A673 (cell line): ENCODE data around the gene NT5C2. TPM values are rescaled to one million over a fixed set of nuclear protein-coding genes. Genes with fewer than 3 reads are reported as not detected.

Source experiments
- BruUV-seq: library from RNA; stranded (reverse); fragments of 400-500 nt; replicated peaks from 2 replicates; lab custom pipeline; 2021; lab: Mats Ljungman, UMichigan
- CTCF ChIA-PET: fragments of 300-600 bp; sonication (Branson Sonifier 250); formaldehyde crosslinking; loops from one replicate; lab custom pipeline; 2022; ENCODE audit warnings: antibody characterized with exemption; lab: Charles Lee
- POLR2A ChIA-PET: fragments of 300-600 bp; sonication (Branson Sonifier 250); formaldehyde crosslinking; loops from one replicate; lab custom pipeline; 2022; ENCODE audit warnings: antibody characterized with exemption; ENCODE audit not compliant: low non-redundant PET; lab: Charles Lee
- DNase-seq: peaks from one replicate; pipeline ENCODE4 v3.0.0-alpha.2; 2015; ENCODE audit warnings: low spot score
- H3K27ac ChIP-seq: fragments of 200-600 bp; sonication (generic); 2 replicates; pipeline ENCODE4 v1.5.1; 2016; ENCODE audit warnings: mixed run types, low read depth, mild to moderate bottlenecking, mixed read lengths, antibody characterized with exemption, low read length; ENCODE audit not compliant: poor library complexity, severe bottlenecking
- H3K27me3 ChIP-seq: fragments of 200-600 bp; sonication (generic); replicated peaks from 2 replicates; pipeline ENCODE4 v1.6.1; 2017; ENCODE audit warnings: mixed run types, low read depth, mild to moderate bottlenecking, mixed read lengths, antibody characterized with exemption, low read length; ENCODE audit not compliant: insufficient read depth, poor library complexity
- H3K36me3 ChIP-seq: fragments of 200-600 bp; sonication (generic); 2 replicates; pipeline ENCODE4 v1.6.1; 2016; ENCODE audit warnings: mixed run types, mild to moderate bottlenecking, mixed read lengths, antibody characterized with exemption, low read length; ENCODE audit not compliant: insufficient read depth, poor library complexity, severe bottlenecking
- H3K4me1 ChIP-seq: fragments of 200-600 bp; sonication (generic); 2 replicates; pipeline ENCODE4 v1.6.1; 2017; ENCODE audit warnings: mixed run types, mild to moderate bottlenecking, mixed read lengths, antibody characterized with exemption, low read length; ENCODE audit not compliant: insufficient read depth, poor library complexity, severe bottlenecking
- H3K4me3 ChIP-seq: fragments of 200-600 bp; sonication (generic); 2 replicates; pipeline ENCODE4 v1.5.1; 2016; ENCODE audit warnings: low read depth, mixed run types, mild to moderate bottlenecking, mixed read lengths, low read length; ENCODE audit not compliant: poor library complexity, severe bottlenecking
- H3K9me3 ChIP-seq: fragments of 200-600 bp; sonication (generic); 2 replicates; pipeline ENCODE4 v1.6.1; 2016; ENCODE audit warnings: mixed run types, low read depth, mild to moderate bottlenecking, mixed read lengths, antibody characterized with exemption, low read length; ENCODE audit not compliant: poor library complexity, severe bottlenecking
- EZH2 ChIP-seq: fragments of 200-600 bp; sonication (generic); IDR thresholded peaks from 2 replicates; pipeline ENCODE4 v1.6.1; 2017; ENCODE audit warnings: borderline replicate concordance, low read depth, mild to moderate bottlenecking, mixed read lengths, antibody characterized with exemption, low read length; ENCODE audit not compliant: poor library complexity, severe bottlenecking
- intact Hi-C: fragments of 100-400 bp; cut with micrococcal nuclease; formaldehyde crosslinking; loops from one replicate; pipeline ENCODE4 v1.10.0; 2022; ENCODE audit not compliant: unreplicated experiment
- total RNA-seq: library from RNA; stranded (reverse); gene quantifications from 2 replicates; pipeline ENCODE4 v1.2.3, GENCODE V29; 2021
- TF ChIP-seq, protein P1 (sequence below): fragments of 300-800, 200-600 bp; sonication (generic); conservative IDR thresholded peaks from 2 replicates; pipeline ENCODE4 v1.5.1; 2017; ENCODE audit warnings: low read depth, mild to moderate bottlenecking, antibody characterized with exemption, low read length, moderate library complexity, mixed read lengths

The NT5C2 gene
- total RNA-seq, 1 experiment from 2014 or later = 61.8 TPM

DNA sequence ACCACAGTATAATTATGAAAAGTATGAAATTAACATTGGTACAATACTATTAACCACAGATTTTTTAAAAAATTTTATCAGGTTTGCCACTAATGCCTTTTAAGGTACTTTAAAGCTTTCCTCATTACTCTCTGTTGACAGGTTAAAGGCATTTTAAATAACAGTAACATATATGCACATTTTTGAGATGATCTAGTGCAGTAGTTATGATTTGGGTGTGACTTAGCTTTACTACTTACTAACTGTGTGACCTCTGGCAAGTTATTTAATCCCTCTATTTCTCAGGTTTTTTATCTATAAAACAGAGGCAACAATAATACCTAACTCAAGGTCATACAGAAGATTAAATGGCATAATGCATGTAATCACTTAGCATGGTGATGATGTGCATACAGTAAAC lies 94.8 kb downstream of the NT5C2 start:
- ChIA-PET POLR2A (no interaction called here), CTCF (no interaction called here)

DNA sequence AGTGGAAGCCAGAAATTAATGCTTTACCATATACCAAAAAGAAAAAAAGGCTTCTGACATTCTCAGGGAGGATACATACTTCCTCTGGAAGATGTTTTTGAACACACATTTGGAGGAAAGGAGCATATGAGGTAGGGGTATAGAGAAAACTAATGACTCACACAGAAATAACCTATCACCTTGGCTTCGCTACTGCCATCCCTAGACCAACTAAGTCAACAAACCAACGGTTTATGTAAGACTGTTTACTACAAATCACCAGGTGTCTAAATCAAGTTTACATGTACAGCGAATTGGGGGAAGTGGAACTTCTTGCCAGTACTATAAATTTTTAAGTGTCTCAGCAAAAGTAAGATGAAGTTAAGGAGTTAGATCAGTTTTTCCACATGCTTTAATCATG lies 96.9 kb downstream of the NT5C2 start:
- CTCF ChIA-PET = no interaction called here
- no peaks in the 10 kb centered on the region for H3K9me3 ChIP-seq
- TF ChIP-seq, protein P1, sequence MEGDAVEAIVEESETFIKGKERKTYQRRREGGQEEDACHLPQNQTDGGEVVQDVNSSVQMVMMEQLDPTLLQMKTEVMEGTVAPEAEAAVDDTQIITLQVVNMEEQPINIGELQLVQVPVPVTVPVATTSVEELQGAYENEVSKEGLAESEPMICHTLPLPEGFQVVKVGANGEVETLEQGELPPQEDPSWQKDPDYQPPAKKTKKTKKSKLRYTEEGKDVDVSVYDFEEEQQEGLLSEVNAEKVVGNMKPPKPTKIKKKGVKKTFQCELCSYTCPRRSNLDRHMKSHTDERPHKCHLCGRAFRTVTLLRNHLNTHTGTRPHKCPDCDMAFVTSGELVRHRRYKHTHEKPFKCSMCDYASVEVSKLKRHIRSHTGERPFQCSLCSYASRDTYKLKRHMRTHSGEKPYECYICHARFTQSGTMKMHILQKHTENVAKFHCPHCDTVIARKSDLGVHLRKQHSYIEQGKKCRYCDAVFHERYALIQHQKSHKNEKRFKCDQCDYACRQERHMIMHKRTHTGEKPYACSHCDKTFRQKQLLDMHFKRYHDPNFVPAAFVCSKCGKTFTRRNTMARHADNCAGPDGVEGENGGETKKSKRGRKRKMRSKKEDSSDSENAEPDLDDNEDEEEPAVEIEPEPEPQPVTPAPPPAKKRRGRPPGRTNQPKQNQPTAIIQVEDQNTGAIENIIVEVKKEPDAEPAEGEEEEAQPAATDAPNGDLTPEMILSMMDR = no peak
- no peak for TF ChIP-seq EZH2
- no peak for DNase-seq
- POLR2A ChIA-PET = no interaction called here
- no peak overlapping the region for H3K27ac ChIP-seq
- BruUV-seq = no TSS peak
- H3K36me3 ChIP-seq = peaks cover 44% of the 10 kb centered on the region
- H3K4me3 ChIP-seq = no peak overlapping the region
- intact Hi-C loops = no loop called here
- H3K4me1 ChIP-seq = no peaks in the 10 kb centered on the region
- no peaks in the 10 kb centered on the region for H3K27me3 ChIP-seq

More for the DNA sequence above, 94.8 kb downstream of the NT5C2 start:
- TF ChIP-seq, protein P1 = no peak
- no peak for TF ChIP-seq EZH2
- no TSS peak for BruUV-seq
- no peak overlapping the region for H3K4me3 ChIP-seq
- intact Hi-C loops = no loop called here
- H3K4me1 ChIP-seq = no peaks in the 10 kb centered on the region
- H3K9me3 ChIP-seq = no peaks in the 10 kb centered on the region
- DNase-seq = no peak
- no peak overlapping the region for H3K27ac ChIP-seq
- no peaks in the 10 kb centered on the region for H3K27me3 ChIP-seq
- H3K36me3 ChIP-seq = peaks cover 36% of the 10 kb centered on the region

DNA sequence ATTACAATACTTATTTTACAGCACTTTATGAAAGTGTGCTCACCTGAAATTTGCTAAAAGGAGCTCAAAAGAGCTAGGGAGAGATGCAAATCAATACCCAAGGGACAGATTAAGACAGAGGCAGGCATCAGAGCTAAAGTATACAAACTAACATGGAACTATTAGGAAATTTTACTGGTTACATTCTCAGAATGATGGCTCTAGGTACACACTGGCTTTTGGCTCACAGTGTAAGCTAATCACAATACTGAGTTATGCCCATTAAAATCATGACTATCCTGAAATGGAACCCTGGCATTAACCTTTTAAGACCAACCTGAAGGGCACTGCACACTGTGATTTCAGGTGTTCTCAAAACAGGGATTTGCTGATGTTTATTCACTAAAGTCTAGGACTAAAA lies 98.1 kb downstream of the NT5C2 start:
- TF ChIP-seq, protein P1 = no peak
- TF ChIP-seq EZH2 = no peak
- Histone ChIP-seq H3K4me1 (no peaks in the 10 kb centered on the region), H3K9me3 (no peaks in the 10 kb centered on the region), H3K27me3 (no peaks in the 10 kb centered on the region), H3K4me3 (no peak overlapping the region), H3K36me3 (peaks cover 45% of the 10 kb centered on the region), H3K27ac (no peak overlapping the region)
- no TSS peak for BruUV-seq
- intact Hi-C loops = no loop called here
- POLR2A ChIA-PET = no interaction called here
- no peak for DNase-seq
- CTCF ChIA-PET = no interaction called here
